ENCODE data around the gene SOS1. TPM values are rescaled to one million over a fixed set of nuclear protein-coding genes. Genes with fewer than 3 reads are reported as not detected.

SOS1 gene
- total and polyA plus RNA-seq, 2 of the 13 experiments (the other 11 are each of a cell fraction or from before 2014, with no cell fraction given): 20.8 to 60.4 TPM

DNA sequence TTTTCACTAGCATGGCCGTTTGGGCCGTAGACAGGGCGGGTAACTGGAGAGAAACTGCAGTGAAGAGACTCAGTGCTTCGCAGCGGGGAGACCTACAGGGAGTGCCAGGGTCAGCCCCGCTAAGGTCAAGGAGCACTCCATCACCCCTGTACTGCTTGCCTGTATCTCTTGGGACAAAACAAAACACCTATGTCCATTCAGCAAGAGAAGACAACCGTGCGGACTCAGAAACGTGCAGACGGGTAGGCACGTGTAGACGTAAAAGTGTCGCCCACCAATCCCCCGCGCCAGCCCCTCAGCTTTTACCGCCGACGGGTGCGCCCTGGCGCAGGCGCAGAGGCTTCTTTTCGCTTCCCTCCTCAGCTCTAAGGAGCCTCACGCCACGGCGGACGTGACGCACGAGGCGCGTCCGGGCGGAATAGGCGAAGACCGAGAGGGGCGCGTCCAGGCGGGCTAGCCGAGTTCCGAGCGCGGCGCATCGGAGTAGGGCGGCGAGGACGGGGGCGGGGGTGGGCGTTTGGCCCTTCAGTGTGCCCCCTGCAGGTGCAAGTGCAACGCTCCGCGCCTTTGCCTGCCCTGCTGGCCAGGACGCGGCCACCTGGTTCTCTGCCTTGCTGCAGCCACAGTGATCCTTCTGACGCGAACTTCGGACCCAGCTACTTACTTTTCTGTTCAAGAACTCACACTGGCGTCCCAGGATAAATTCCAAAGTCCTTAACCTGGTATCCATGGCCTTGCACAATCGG is 3.3 kb upstream of the SOS1 start (continued):
- TF ChIP-seq NONO (IDR thresholded peaks at IDR 0.05) (no peak), NONO (CRISPR knock-in tag; conservative IDR thresholded peaks at IDR 0.05) (peak; percentile 99), GTF3A (CRISPR knock-in tag; conservative IDR thresholded peaks at IDR 0.05) (peak; percentile 95), PRPF4 (IDR thresholded peaks at IDR 0.05; ENCODE audit: low read depth, low read length, poor library complexity, severe bottlenecking) (no peak), ZNF788 (CRISPR knock-in tag; IDR thresholded peaks at IDR 0.05; ENCODE audit: borderline replicate concordance) (peak; percentile 99), SATB2 (CRISPR knock-in tag; IDR thresholded peaks at IDR 0.05) (0 out of 2 replicates have a peak, but pooled peaks have one; percentile 27), ZNF775 (CRISPR knock-in tag; IDR thresholded peaks at IDR 0.05; ENCODE audit: borderline replicate concordance) (no peak; the same call in 1 of the 2 replicates), CHD2 (IDR thresholded peaks at IDR 0.05; ENCODE audit: low read depth, low read length) (no peak), ZC3H4 (CRISPR knock-in tag; IDR thresholded peaks at IDR 0.05; ENCODE audit: borderline replicate concordance) (peak; percentile 5; the same call in 1 of the 2 replicates), ZNF552 (CRISPR knock-in tag; IDR thresholded peaks at IDR 0.05; ENCODE audit: borderline replicate concordance) (peak; percentile 63), ZZZ3 (CRISPR knock-in tag; IDR thresholded peaks at IDR 0.05; ENCODE audit: borderline replicate concordance) (peak; percentile 71; the same call in 1 of the 2 replicates), HDAC6 (IDR thresholded peaks at IDR 0.05; ENCODE audit: low read depth, low read length) (no peak), KAT8 (CRISPR knock-in tag; IDR thresholded peaks at IDR 0.05) (peak; percentile 98), ZBTB20 (CRISPR knock-in tag; IDR thresholded peaks at IDR 0.05; ENCODE audit: borderline replicate concordance, low read depth) (peak; percentile 58; the same call in 1 of the 2 replicates), ZKSCAN8 (CRISPR knock-in tag; IDR thresholded peaks at IDR 0.05; ENCODE audit: borderline replicate concordance) (peak; percentile 50; the same call in 1 of the 2 replicates), CCDC6 (CRISPR knock-in tag; IDR thresholded peaks at IDR 0.05) (no peak), STAG1 (CRISPR knock-in tag; IDR thresholded peaks at IDR 0.05) (peak; percentile 55), THAP11 (CRISPR knock-in tag; IDR thresholded peaks at IDR 0.05) (peak; percentile 96), TGIF2 (CRISPR knock-in tag; IDR thresholded peaks at IDR 0.05) (no peak), JUND (CRISPR knock-in tag; IDR thresholded peaks at IDR 0.05) (no peak; the same call in 1 of the 2 replicates), BRD4 (CRISPR knock-in tag; IDR thresholded peaks at IDR 0.05) (peak; percentile 24), ZNF605 (CRISPR knock-in tag; IDR thresholded peaks at IDR 0.05) (peak; percentile 99), PTBP1 (IDR thresholded peaks at IDR 0.05; ENCODE audit: low read depth, low read length, poor library complexity, severe bottlenecking) (no peak), STAT5B (CRISPR knock-in tag; IDR thresholded peaks at IDR 0.05) (no peak), ZNF383 (CRISPR knock-in tag; IDR thresholded peaks at IDR 0.05; ENCODE audit: borderline replicate concordance) (peak; percentile 64; the same call in 1 of the 2 replicates), HNF4G (IDR thresholded peaks at IDR 0.05; ENCODE audit: borderline replicate concordance, low read depth, low read length) (peak; percentile 91), HNF4G (CRISPR knock-in tag; IDR thresholded peaks at IDR 0.05; ENCODE audit: borderline replicate concordance, low read depth) (peak; percentile 87), ZNF232 (CRISPR knock-in tag; IDR thresholded peaks at IDR 0.05; ENCODE audit: borderline replicate concordance) (peak; percentile 92)
- TF ChIP-seq, protein P1, sequence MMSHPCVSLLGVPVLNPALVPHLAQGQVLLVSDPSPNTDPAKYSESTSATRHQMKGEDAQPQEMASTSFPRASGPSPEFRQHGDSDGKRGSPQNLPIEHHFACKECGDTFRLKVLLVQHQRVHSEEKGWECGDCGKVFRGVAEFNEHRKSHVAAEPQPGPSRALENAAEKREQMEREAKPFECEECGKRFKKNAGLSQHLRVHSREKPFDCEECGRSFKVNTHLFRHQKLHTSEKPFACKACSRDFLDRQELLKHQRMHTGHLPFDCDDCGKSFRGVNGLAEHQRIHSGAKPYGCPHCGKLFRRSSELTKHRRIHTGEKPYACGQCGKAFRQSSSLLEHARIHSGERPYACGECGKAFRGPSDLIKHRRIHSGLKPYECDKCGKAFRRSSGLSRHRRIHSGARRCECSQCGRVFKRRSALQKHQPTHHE (CRISPR knock-in tag; IDR thresholded peaks at IDR 0.05; ENCODE audit: borderline replicate concordance): no peak; the same call in 1 of the 2 replicates
- TF ChIP-seq, protein P2, sequence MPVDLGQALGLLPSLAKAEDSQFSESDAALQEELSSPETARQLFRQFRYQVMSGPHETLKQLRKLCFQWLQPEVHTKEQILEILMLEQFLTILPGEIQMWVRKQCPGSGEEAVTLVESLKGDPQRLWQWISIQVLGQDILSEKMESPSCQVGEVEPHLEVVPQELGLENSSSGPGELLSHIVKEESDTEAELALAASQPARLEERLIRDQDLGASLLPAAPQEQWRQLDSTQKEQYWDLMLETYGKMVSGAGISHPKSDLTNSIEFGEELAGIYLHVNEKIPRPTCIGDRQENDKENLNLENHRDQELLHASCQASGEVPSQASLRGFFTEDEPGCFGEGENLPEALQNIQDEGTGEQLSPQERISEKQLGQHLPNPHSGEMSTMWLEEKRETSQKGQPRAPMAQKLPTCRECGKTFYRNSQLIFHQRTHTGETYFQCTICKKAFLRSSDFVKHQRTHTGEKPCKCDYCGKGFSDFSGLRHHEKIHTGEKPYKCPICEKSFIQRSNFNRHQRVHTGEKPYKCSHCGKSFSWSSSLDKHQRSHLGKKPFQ (CRISPR knock-in tag; IDR thresholded peaks at IDR 0.05; ENCODE audit: insufficient replicate concordance): peak; percentile 85

All from HepG2 (cell line).